HEK293 (cell line): ENCODE data around the gene EIF2AK2.
A peak's percentile ranks its signal among the peaks of the same experiment; 100 is the strongest.

ENCODE experiments used
- CTCF ChIA-PET: fragments of 350-600 bp; formaldehyde crosslinking; extraction: SDS; loops from one replicate; lab custom pipeline; 2021; ENCODE audit warnings: antibody characterized with exemption; lab: Yijun Ruan, JAX
- POLR2A ChIA-PET: fragments of 300-600 bp; formaldehyde crosslinking; extraction: SDS; loops from one replicate; lab custom pipeline; 2020; ENCODE audit warnings: antibody characterized with exemption, inconsistent platforms; lab: Yijun Ruan, JAX
- H3K27ac ChIP-seq: fragments of 200-500 bp; sonication (Bioruptor generic); 2 replicates; pipeline ENCODE4 v1.5.1; 2014; ENCODE audit warnings: low read depth, low read length, control low read depth, inconsistent platforms; ENCODE audit errors: extremely low read depth
- H3K36me3 ChIP-seq, 2 experiments: fragments of 200-500 bp in 1 of 2; sonication (Bioruptor generic) in 1 of 2; 1 replicate in 1 of 2; 2 replicates in 1 of 2; pipeline ENCODE4 v1.5.1; 2014 to 2017; ENCODE audit warnings: inconsistent platforms in 2 of 2, low read length in 2 of 2; ENCODE audit not compliant: control insufficient read depth in 2 of 2, insufficient read depth in 1 of 2
- H3K4me1 ChIP-seq: fragments of 200-500 bp; sonication (Bioruptor generic); 2 replicates; pipeline ENCODE4 v1.5.1; 2014; ENCODE audit warnings: mild to moderate bottlenecking, low read length, inconsistent platforms; ENCODE audit not compliant: control insufficient read depth, insufficient read depth
- H3K4me3 ChIP-seq: 2 replicates; pipeline ENCODE4 v1.5.1; 2011; ENCODE audit warnings: low read depth, mild to moderate bottlenecking, control low read depth, low read length, moderate library complexity
- H3K9me3 ChIP-seq: fragments of 200-500 bp; sonication (Bioruptor generic); 2 replicates; pipeline ENCODE4 v1.5.1; 2014; ENCODE audit warnings: low read depth, low read length, inconsistent platforms; ENCODE audit not compliant: control insufficient read depth, insufficient read depth
- ATF2 ChIP-seq: fragments of 450-650 bp; formaldehyde crosslinking; IDR thresholded peaks from 2 replicates; pipeline ENCODE4 v1.5.1; 2016; ENCODE audit warnings: missing biosample characterization, missing genetic modification characterization, low read depth
- BCL11B ChIP-seq: fragments of 450-650 bp; formaldehyde crosslinking; IDR thresholded peaks from 2 replicates; pipeline ENCODE4 v1.5.1; 2016; ENCODE audit warnings: low read depth, missing biosample characterization, missing genetic modification characterization
- ELK4 ChIP-seq: IDR thresholded peaks from 2 replicates; pipeline ENCODE4 v1.6.1; 2011; ENCODE audit warnings: mild to moderate bottlenecking, low read depth, low read length, borderline replicate concordance
- GFI1B ChIP-seq: fragments of 450-650 bp; formaldehyde crosslinking; IDR thresholded peaks from 2 replicates; pipeline ENCODE4 v1.5.1; 2016; ENCODE audit warnings: missing biosample characterization, missing genetic modification characterization
- GLIS1 ChIP-seq: fragments of 450-650 bp; formaldehyde crosslinking; IDR thresholded peaks from 2 replicates; pipeline ENCODE4 v1.5.1; 2016; ENCODE audit warnings: missing biosample characterization, missing genetic modification characterization
- HIC1 ChIP-seq: fragments of 450-650 bp; formaldehyde crosslinking; IDR thresholded peaks from 2 replicates; pipeline ENCODE4 v1.5.1; 2016; ENCODE audit warnings: missing biosample characterization, missing genetic modification characterization
- HOXA7 ChIP-seq: sonication (generic); formaldehyde crosslinking; IDR thresholded peaks from 2 replicates; pipeline ENCODE4 v1.8.1; 2022; ENCODE audit warnings: missing genetic modification reagents, borderline replicate concordance
- KLF9 ChIP-seq: fragments of 450-650 bp; formaldehyde crosslinking; IDR thresholded peaks from 2 replicates; pipeline ENCODE4 v1.5.1; 2016; ENCODE audit warnings: missing biosample characterization, missing genetic modification characterization, low read depth
- OSR2 ChIP-seq: fragments of 450-650 bp; formaldehyde crosslinking; IDR thresholded peaks from 2 replicates; pipeline ENCODE4 v1.5.1; 2016; ENCODE audit warnings: missing biosample characterization, missing genetic modification characterization
- PATZ1 ChIP-seq: fragments of 450-650 bp; formaldehyde crosslinking; IDR thresholded peaks from 2 replicates; pipeline ENCODE4 v1.5.1; 2016; ENCODE audit warnings: missing biosample characterization, missing genetic modification characterization
- SCRT2 ChIP-seq: fragments of 450-650 bp; formaldehyde crosslinking; IDR thresholded peaks from 2 replicates; pipeline ENCODE4 v1.5.1; 2016; ENCODE audit warnings: missing biosample characterization, missing genetic modification characterization
- TRIM28 ChIP-seq: IDR thresholded peaks from 2 replicates; pipeline ENCODE4 v1.6.1; 2011; ENCODE audit warnings: low read length, control low read depth, borderline replicate concordance
- ZBTB26 ChIP-seq: fragments of 450-650 bp; formaldehyde crosslinking; optimal IDR thresholded peaks from 2 replicates; pipeline ENCODE3; 2016; ENCODE audit warnings: missing biosample characterization, mild to moderate bottlenecking, missing genetic modification characterization
- ZNF157 ChIP-seq: fragments of 450-650 bp; formaldehyde crosslinking; IDR thresholded peaks from 2 replicates; pipeline ENCODE4 v1.5.1; 2016; ENCODE audit warnings: missing biosample characterization, missing genetic modification characterization
- ZNF248 ChIP-seq: fragments of 450-650 bp; formaldehyde crosslinking; IDR thresholded peaks from 2 replicates; pipeline ENCODE4 v1.5.1; 2017; ENCODE audit warnings: missing biosample characterization, missing genetic modification characterization
- ZNF398 ChIP-seq: fragments of 450-650 bp; formaldehyde crosslinking; IDR thresholded peaks from 2 replicates; pipeline ENCODE4 v1.5.1; 2017; ENCODE audit warnings: missing biosample characterization, missing genetic modification characterization
- ZNF48 ChIP-seq: fragments of 450-650 bp; formaldehyde crosslinking; IDR thresholded peaks from 2 replicates; pipeline ENCODE4 v1.5.1; 2016; ENCODE audit warnings: missing biosample characterization, missing genetic modification characterization
- ZNF514 ChIP-seq: fragments of 450-650 bp; formaldehyde crosslinking; IDR thresholded peaks from 2 replicates; pipeline ENCODE4 v1.5.1; 2016; ENCODE audit warnings: missing biosample characterization, missing genetic modification characterization
- ZNF518A ChIP-seq: fragments of 450-650 bp; formaldehyde crosslinking; conservative IDR thresholded peaks from 2 replicates; pipeline ENCODE4 v1.5.1; 2016; ENCODE audit warnings: low read depth, missing biosample characterization, missing genetic modification characterization
- ZNF530 ChIP-seq: fragments of 450-650 bp; formaldehyde crosslinking; IDR thresholded peaks from 2 replicates; pipeline ENCODE4 v1.5.1; 2016; ENCODE audit warnings: low read depth, missing biosample characterization, missing genetic modification characterization
- ZNF660 ChIP-seq: fragments of 450-650 bp; IDR thresholded peaks from 2 replicates; pipeline ENCODE4 v1.5.1; 2018; ENCODE audit warnings: missing biosample characterization, mild to moderate bottlenecking, missing genetic modification characterization
- ZNF792 ChIP-seq: fragments of 450-650 bp; formaldehyde crosslinking; IDR thresholded peaks from 2 replicates; pipeline ENCODE4 v1.5.1; 2016; ENCODE audit warnings: missing biosample characterization, missing genetic modification characterization

The EIF2AK2 gene

GRCh38 chr2:37189452-37190153 is 32.8 kb upstream of the EIF2AK2 start:
- H3K9me3 ChIP-seq = no peaks in the 10 kb centered on the region
- CTCF ChIA-PET = interaction anchor here (0.6 to 1.2 kb wide), 7 partner anchors 9 to 150 kb away, joined by 3 to 5 read pairs (median 3); no protein-coding TSS in a partner anchor
- H3K4me3 ChIP-seq = no peak overlapping the region
- POLR2A ChIA-PET = interaction anchor here (0.9 kb wide), 1 partner anchor 42 kb away, joined by 3 read pairs; the partner anchor contains the start of genes CEBPZ and NDUFAF7
- H3K27ac ChIP-seq = no peak overlapping the region
- no peaks in the 10 kb centered on the region for H3K36me3 ChIP-seq
- peaks cover 6% of the 10 kb centered on the region; the same call in 1 of the 2 replicates for H3K4me1 ChIP-seq
- TF ChIP-seq TRIM28 = peak; percentile 48; the same call in 1 of the 2 replicates
- no peak for TF ChIP-seq ZNF248 (tag by site-specific recombination)
- no peak for TF ChIP-seq HOXA7 (CRISPR knock-in tag)
- no peak for TF ChIP-seq ZNF398 (tag by site-specific recombination)
- TF ChIP-seq HIC1 (tag by site-specific recombination) = no peak
- no peak for TF ChIP-seq ZBTB26 (tag by site-specific recombination)
- TF ChIP-seq PATZ1 = no peak
- TF ChIP-seq ZNF48 (tag by site-specific recombination) = no peak
- no peak for TF ChIP-seq ZNF514 (tag by site-specific recombination)
- no peak for TF ChIP-seq BCL11B (tag by site-specific recombination)
- TF ChIP-seq GFI1B (tag by site-specific recombination) = no peak
- TF ChIP-seq ELK4 = no peak
- TF ChIP-seq OSR2 (tag by site-specific recombination) = no peak
- peak; percentile 55 for TF ChIP-seq GLIS1
- TF ChIP-seq ZNF660 (tag by site-specific recombination) = no peak
- TF ChIP-seq ZNF518A (tag by site-specific recombination) = peak; percentile 32; the same call in 1 of the 2 replicates
- TF ChIP-seq ZNF530 = no peak
- TF ChIP-seq ZNF792 (tag by site-specific recombination) = no peak
- TF ChIP-seq KLF9 (tag by site-specific recombination) = no peak
- TF ChIP-seq SCRT2 (tag by site-specific recombination) = peak; percentile 75
- TF ChIP-seq ZNF157 (tag by site-specific recombination) = no peak
- no peak for TF ChIP-seq ATF2 (tag by site-specific recombination)
